Gastroesophageal sphincter (tissue), 4 donors: Measurements from ENCODE around the gene DPEP2. TPM values are rescaled to one million over a fixed set of nuclear protein-coding genes. Genes with fewer than 3 reads are reported as not detected.

Source experiments
- ATAC-seq: fragments of 150-250 bp; one replicate; pipeline ENCODE4 v1.9.1; 2016; ENCODE audit warnings: mild to moderate bottlenecking, moderate library complexity
- H3K27ac ChIP-seq, 4 donors: fragments of 200-600 bp; sonication (generic) in 3 of 4; 1 replicate in 3 of 4; 2 replicates in 1 of 4; pipeline ENCODE4 v1.5.1; 2016 to 2019
- H3K27me3 ChIP-seq: fragments of 200-600 bp; sonication (generic); one replicate; pipeline ENCODE4 v1.5.1; 2019
- H3K36me3 ChIP-seq, 2 donors: fragments of 200-600 bp; sonication (generic); one replicate each; pipeline ENCODE4 v1.5.1; 2019; ENCODE audit warnings: control low read depth in 1 of 2
- H3K4me1 ChIP-seq, 3 donors: fragments of 200-600 bp; sonication (generic); 1 replicate in 2 of 3; 2 replicates in 1 of 3; pipeline ENCODE4 v1.5.1; 2016 to 2019; ENCODE audit warnings: control low read depth in 2 of 3
- H3K4me3 ChIP-seq, 2 donors: fragments of 200-600 bp; sonication (generic); one replicate each; pipeline ENCODE4 v1.5.1; 2019; ENCODE audit warnings: mild to moderate bottlenecking in 1 of 2, moderate library complexity in 1 of 2
- H3K9me3 ChIP-seq, 3 donors: fragments of 200-600 bp; sonication (generic); one replicate each; pipeline ENCODE4 v1.5.1; 2017 to 2019; ENCODE audit warnings: control low read depth in 2 of 3
- EP300 ChIP-seq: sonication (generic); formaldehyde crosslinking; IDR thresholded peaks from one replicate; pipeline ENCODE4 v1.6.1; 2017; ENCODE audit warnings: antibody characterized with exemption, mild to moderate bottlenecking
- POLR2A ChIP-seq, 2 donors: fragments of 450-650 bp; IDR thresholded peaks; one replicate each; pipeline ENCODE4 v1.6.1; 2017; ENCODE audit warnings: antibody characterized with exemption in 2 of 2, mild to moderate bottlenecking in 2 of 2, moderate library complexity in 1 of 2
- POLR2AphosphoS5 ChIP-seq: sonication (generic); formaldehyde crosslinking; IDR thresholded peaks from one replicate; pipeline ENCODE4 v1.6.1; 2017; ENCODE audit warnings: antibody characterized with exemption
- WGBS, 2 donors: methylation state at CpG; one replicate each; pipeline ENCODE4 v1.1.5; 2018; ENCODE audit warnings: low coverage in 1 of 2; 5-methylcytosine and 5-hydroxymethylcytosine counted together
- total RNA-seq, 4 donors: library from RNA; depleted of rRNA; stranded (reverse); fragments of >200 nt; gene quantifications; one replicate each; pipeline ENCODE4 v1.1.0, GENCODE V29; 2016
- TF ChIP-seq, protein P1 (sequence below), 4 experiments: fragments of 200-600 bp in 2 of 4; fragments of 450-650 bp in 2 of 4; sonication (generic) in 1 of 4; IDR thresholded peaks; one replicate each; pipeline ENCODE4 v1.5.1; 2017 to 2019; ENCODE audit warnings: antibody characterized with exemption in 4 of 4, mild to moderate bottlenecking in 2 of 4, moderate library complexity in 2 of 4

DPEP2 gene
- total RNA-seq, 4 donors from 2014 or later: 1.0 to 3.0 (median 1.8) TPM

DNA sequence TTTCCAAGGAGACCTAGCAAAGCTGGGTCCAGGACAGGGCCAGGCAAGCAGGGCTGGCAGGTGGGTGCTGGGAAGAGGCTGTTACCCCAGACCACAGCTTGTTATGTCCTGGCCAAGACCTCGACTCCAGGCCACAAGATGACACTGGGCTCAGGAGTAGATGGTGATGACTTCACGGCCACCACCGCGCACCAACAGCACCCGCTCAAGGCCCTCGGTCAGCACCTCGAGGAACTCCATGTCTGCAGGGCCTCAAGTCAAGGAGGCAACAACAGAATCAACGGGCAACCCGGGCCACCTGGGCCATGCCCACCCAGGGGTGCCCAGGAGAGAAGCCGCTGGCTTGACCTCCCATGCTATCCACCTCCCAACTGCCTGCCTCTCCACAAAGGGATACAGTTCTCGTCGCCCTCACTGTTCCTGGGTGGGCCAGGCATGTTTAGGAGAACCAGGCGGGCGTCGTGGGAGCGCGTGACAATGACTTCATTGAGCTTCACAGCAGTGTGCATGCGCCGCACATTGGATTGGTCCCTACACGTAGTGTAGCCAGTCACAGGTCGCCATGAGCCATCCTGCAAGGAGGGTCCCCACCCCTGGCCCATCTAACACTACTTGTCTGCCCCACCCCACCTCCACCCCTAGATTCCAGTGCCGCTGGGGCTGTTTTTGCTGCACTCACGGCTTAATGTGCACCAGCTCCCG is 54.4 kb downstream of the DPEP2 start:
- 50 to 86% methylated on average over 1 to 7 of the region's 24 CpGs for WGBS, 2 donors
- TF ChIP-seq POLR2A (IDR thresholded peaks at IDR 0.05) (no peak), POLR2AphosphoS5 (no peak), EP300 (no peak)
- TF ChIP-seq, protein P1, sequence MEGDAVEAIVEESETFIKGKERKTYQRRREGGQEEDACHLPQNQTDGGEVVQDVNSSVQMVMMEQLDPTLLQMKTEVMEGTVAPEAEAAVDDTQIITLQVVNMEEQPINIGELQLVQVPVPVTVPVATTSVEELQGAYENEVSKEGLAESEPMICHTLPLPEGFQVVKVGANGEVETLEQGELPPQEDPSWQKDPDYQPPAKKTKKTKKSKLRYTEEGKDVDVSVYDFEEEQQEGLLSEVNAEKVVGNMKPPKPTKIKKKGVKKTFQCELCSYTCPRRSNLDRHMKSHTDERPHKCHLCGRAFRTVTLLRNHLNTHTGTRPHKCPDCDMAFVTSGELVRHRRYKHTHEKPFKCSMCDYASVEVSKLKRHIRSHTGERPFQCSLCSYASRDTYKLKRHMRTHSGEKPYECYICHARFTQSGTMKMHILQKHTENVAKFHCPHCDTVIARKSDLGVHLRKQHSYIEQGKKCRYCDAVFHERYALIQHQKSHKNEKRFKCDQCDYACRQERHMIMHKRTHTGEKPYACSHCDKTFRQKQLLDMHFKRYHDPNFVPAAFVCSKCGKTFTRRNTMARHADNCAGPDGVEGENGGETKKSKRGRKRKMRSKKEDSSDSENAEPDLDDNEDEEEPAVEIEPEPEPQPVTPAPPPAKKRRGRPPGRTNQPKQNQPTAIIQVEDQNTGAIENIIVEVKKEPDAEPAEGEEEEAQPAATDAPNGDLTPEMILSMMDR (IDR thresholded peaks at IDR 0.05): no peak
- no peak for ATAC-seq
- Histone ChIP-seq H3K36me3 (peaks cover 0 to 94% of the 10 kb centered on the region in 2 donors), H3K27me3 (no peaks in the 10 kb centered on the region), H3K27ac (peak overlapping the region in 3 of 4 donors; percentile 79 to 84 (median 84)), H3K4me1 (peaks cover 0 to 55% (median 20%) of the 10 kb centered on the region in 3 donors), H3K9me3 (no peaks in the 10 kb centered on the region), H3K4me3 (no peak overlapping the region)

DNA sequence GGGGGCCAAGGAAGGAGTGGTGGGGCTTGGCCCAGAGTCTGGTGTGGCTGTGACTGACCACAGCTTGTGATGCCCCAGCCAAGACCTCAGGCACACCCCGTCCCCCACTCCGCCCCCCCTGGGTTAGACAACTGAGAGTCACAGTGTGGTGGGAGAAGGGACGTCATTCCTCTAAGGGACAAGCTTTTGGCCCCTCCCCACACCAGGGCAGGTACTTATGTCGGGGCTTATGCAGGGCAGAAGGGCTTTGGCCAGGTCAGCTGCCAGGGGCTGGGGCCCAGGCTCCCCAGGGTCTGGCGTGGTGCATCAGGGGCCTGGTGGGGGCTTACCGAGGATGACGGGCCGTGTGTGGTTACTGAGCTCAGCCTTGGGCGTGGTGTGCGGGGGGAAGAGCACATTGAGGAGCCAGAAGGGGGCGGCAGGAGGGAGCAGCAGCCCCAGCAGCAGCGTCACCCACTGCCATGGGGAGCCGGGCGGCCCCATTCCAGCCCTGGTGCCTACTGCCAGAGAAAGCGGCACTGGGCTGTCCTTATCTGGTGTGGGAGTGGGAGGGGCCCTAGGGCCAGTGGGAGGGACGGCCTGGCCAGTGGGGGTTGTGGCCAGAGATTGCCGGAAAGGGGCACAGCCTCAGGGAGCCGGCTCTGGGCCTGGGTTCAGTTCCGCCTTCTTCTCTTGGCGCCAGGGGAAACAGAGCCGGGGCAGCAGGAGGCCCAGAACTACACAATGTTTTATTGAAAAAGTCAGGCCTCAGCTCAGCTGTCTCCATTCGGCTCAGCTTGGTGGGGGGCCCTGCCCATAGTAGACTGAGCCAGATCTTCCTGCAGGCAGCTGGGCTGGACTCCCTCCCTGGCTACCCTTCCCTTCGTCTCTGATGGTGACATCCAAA is 55.4 kb downstream of the DPEP2 start, which contains the start of gene LCAT:
Gene LCAT, minus strand, starts transcription at position 502 of the 886 bp plus-strand sequence. Its CDS starts 19 bp downstream, at position 483.
- Histone ChIP-seq H3K4me3 (no peak within 1 kb of the TSS), H3K27ac (peak within 1 kb of the TSS; percentile 50 to 84 (median 82)), H3K9me3 (no peaks in the 10 kb centered on the region), H3K4me1 (peaks cover 0 to 61% (median 20%) of the 10 kb centered on the region in 3 donors), H3K36me3 (peaks cover 0 to 91% of the 10 kb centered on the region in 2 donors), H3K27me3 (no peaks in the 10 kb centered on the region)
- 5 to 20% methylated on average over 4 of the region's 23 CpGs for WGBS, 2 donors
- TF ChIP-seq POLR2AphosphoS5: peak; percentile 68
- TF ChIP-seq POLR2A (IDR thresholded peaks at IDR 0.05): no peak
- peak; percentile 80 for ATAC-seq

DNA sequence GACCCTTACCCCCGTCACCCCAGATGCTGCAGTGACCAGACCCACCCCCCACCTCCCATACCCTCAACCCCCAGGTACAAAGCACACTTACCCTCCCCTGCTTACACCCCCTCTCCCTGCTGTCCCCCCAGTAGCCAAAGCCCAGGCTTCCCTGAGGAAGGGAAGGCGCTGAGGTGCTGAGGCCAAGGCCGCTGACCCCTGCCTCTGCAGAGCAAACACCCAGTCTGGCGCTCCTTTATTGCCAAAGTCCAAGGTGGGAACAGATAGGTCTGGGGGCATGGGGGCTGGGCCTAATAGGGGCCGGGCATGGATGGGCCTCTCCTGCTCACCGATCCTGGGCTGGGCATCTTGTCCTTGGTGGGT is 56.0 kb downstream of the DPEP2 start:
- peaks cover 0 to 61% (median 20%) of the 10 kb centered on the region in 3 donors for H3K4me1 ChIP-seq
- no CpG with 5 or more reads among the region's 6 CpGs for WGBS, 2 donors

DNA sequence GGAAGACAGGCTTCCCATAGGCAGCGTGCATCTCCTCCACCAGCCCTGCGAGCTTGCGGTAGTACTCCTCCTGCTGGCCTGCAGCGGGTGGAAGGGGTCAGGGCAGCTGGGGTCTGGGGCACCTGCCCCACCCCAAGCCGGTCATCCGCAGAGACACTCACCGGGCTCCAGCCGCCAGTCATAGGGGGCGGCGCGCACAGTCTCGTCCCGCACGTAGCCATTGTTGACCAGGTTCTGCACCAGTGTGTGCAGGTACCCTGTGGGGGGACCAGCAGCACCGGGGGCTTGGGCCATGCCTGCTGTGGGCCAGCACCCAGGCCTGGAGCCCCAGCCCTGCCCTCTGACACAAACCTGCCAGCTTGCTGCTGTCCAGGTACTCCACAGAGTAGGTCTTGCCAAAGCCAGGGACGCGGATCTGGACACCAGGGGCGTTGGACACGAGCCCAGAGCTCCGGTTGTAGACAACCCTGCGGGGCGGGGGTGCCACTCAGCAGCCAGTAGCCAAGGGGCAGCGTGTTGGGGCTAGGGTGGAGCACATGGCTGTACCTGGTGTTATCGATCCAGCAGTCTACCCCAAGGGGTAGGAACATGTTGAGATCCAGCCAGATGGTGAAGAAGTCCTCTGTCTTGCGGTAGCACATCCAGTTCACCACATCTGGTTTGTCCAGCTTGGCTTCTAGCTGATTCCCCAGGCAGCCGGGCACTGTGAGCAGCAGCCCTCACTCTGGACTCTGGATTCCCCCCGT is 56.6 kb downstream of the DPEP2 start:
- H3K27ac ChIP-seq: peak overlapping the region in 3 of 4 donors; percentile 79 to 84 (median 84)
- no peak for ATAC-seq

More for the DNA sequence above, 56.0 kb downstream of the DPEP2 start:
- H3K4me3 ChIP-seq: no peak overlapping the region
- no peak for ATAC-seq
- peak overlapping the region; percentile 50 to 84 (median 82) for H3K27ac ChIP-seq
- TF ChIP-seq, protein P1 (IDR thresholded peaks at IDR 0.05): no peak
- TF ChIP-seq POLR2A (IDR thresholded peaks at IDR 0.05) (no peak), POLR2AphosphoS5 (no peak), EP300 (no peak)
- H3K27me3 ChIP-seq: no peaks in the 10 kb centered on the region
- peaks cover 0 to 85% of the 10 kb centered on the region in 2 donors for H3K36me3 ChIP-seq
- H3K9me3 ChIP-seq: no peaks in the 10 kb centered on the region

DNA sequence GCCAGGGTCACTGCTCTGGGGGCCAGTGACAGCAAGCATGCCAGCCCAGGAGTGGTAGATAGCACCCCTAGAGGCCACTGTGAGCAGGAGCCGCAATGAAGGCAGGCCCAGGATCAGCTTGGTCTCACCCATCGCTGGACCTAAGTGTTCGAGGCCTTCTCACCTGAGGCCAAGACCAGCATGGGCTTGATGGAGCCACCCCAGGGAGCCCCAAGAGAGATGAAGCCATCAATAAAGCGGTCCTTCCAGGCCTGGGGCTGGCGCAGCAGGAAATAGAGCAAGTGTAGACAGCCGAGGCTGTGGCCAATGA is 57.1 kb downstream of the DPEP2 start:
- no peaks in the 10 kb centered on the region for H3K27me3 ChIP-seq
- no peak for ATAC-seq
- peak overlapping the region in 3 of 4 donors; percentile 79 to 84 (median 84) for H3K27ac ChIP-seq
- H3K9me3 ChIP-seq: no peaks in the 10 kb centered on the region
- H3K4me3 ChIP-seq: no peak overlapping the region
- peaks cover 0 to 67% (median 21%) of the 10 kb centered on the region in 3 donors for H3K4me1 ChIP-seq
- 92% methylated on average over 2 of the region's 6 CpGs; no CpG with 5 or more reads in 1 of the 2 donors for WGBS, 2 donors
- peaks cover 0 to 74% of the 10 kb centered on the region in 2 donors for H3K36me3 ChIP-seq
- TF ChIP-seq EP300 (no peak), POLR2A (IDR thresholded peaks at IDR 0.05) (no peak), POLR2AphosphoS5 (no peak)
- TF ChIP-seq, protein P1 (IDR thresholded peaks at IDR 0.05): peak in 3 of 4 experiments; percentile 46 to 63 (median 54)

More for the DNA sequence above, 56.6 kb downstream of the DPEP2 start:
- WGBS, 2 donors: 80% methylated on average over 1 of the region's 27 CpGs; no CpG with 5 or more reads in 1 of the 2 donors
- H3K36me3 ChIP-seq: peaks cover 0 to 80% of the 10 kb centered on the region in 2 donors
- H3K27me3 ChIP-seq: no peaks in the 10 kb centered on the region
- TF ChIP-seq POLR2A (IDR thresholded peaks at IDR 0.05) (peak in 1 of 2 donors; percentile 3), EP300 (no peak)
- peaks cover 0 to 61% (median 20%) of the 10 kb centered on the region in 3 donors for H3K4me1 ChIP-seq
- H3K4me3 ChIP-seq: no peak overlapping the region
- no peaks in the 10 kb centered on the region for H3K9me3 ChIP-seq
